ENCODE measurements around the gene CYP2W1. TPM values are rescaled to one million over a fixed set of nuclear protein-coding genes. Genes with fewer than 3 reads are reported as not detected.

The CYP2W1 gene
- total RNA-seq, 1 donor from 2014 or later = not detected

- peaks cover 17% of the 10 kb centered on the region for H3K27me3 Mint-ChIP-seq (ENCODE audit: insufficient read depth, low read depth)
- H3K4me1 Mint-ChIP-seq = no peaks in the 10 kb centered on the region
- H3K4me3 ChIP-seq = no peak overlapping the region
- no peaks in the 10 kb centered on the region for H3K9me3 ChIP-seq (ENCODE audit: low read depth)
- no peaks in the 10 kb centered on the region for H3K79me2 ChIP-seq (ENCODE audit: low read depth)
- no peaks in the 10 kb centered on the region for H4K20me1 ChIP-seq (ENCODE audit: low read depth)
- no peak for TF ChIP-seq EZH2 (IDR thresholded peaks at IDR 0.05)
- no peaks in the 10 kb centered on the region for H3K36me3 Mint-ChIP-seq
- H2AFZ ChIP-seq (replicated peaks) = no peak overlapping the region
- peaks cover 12% of the 10 kb centered on the region for H3K9me3 Mint-ChIP-seq
- no peaks in the 10 kb centered on the region for H3F3A ChIP-seq (ENCODE audit: low read depth)
- no peak overlapping the region for H3K4me3 Mint-ChIP-seq
- no peaks in the 10 kb centered on the region for H3K36me3 ChIP-seq
- DNase-seq (ENCODE audit: low spot score) = no peak
- no peaks in the 10 kb centered on the region for H3K4me1 ChIP-seq
- H3K4me2 ChIP-seq = no peak overlapping the region
- H3K9ac ChIP-seq = no peak overlapping the region
- H3K27ac Mint-ChIP-seq = no peak overlapping the region
- peaks cover 30% of the 10 kb centered on the region for H3K27me3 ChIP-seq
- H3K27ac ChIP-seq = no peak overlapping the region
These were observed 38.2 kb upstream of the CYP2W1 start for GRCh38 chr7:944744-945143.

GRCh38 chr7:945147-945555 lies 37.8 kb upstream of the CYP2W1 start:
- Histone ChIP-seq H3K4me3 (no peak overlapping the region), H3K79me2 (ENCODE audit: low read depth) (no peaks in the 10 kb centered on the region), H3K36me3 (no peaks in the 10 kb centered on the region), H3K4me2 (no peak overlapping the region), H3K9me3 (ENCODE audit: low read depth) (no peaks in the 10 kb centered on the region), H3K27ac (no peak overlapping the region), H3F3A (ENCODE audit: low read depth) (no peaks in the 10 kb centered on the region), H4K20me1 (ENCODE audit: low read depth) (no peaks in the 10 kb centered on the region), H3K4me1 (no peaks in the 10 kb centered on the region), H2AFZ (replicated peaks) (no peak overlapping the region), H3K27me3 (peaks cover 26% of the 10 kb centered on the region), H3K9ac (no peak overlapping the region)
- Mint-ChIP-seq H3K9me3 (peaks cover 8% of the 10 kb centered on the region), H3K27ac (no peak overlapping the region), H3K4me3 (no peak overlapping the region), H3K4me1 (no peaks in the 10 kb centered on the region), H3K36me3 (no peaks in the 10 kb centered on the region), H3K27me3 (ENCODE audit: insufficient read depth, low read depth) (peaks cover 21% of the 10 kb centered on the region)
- TF ChIP-seq EZH2phosphoT487 (IDR thresholded peaks at IDR 0.05) = no peak
- no peak for TF ChIP-seq CTCF (IDR thresholded peaks at IDR 0.05)
- TF ChIP-seq EZH2 (IDR thresholded peaks at IDR 0.05) = no peak
- DNase-seq (ENCODE audit: low spot score) = no peak

- Histone ChIP-seq H2AFZ (replicated peaks) (no peak overlapping the region), H3K9me3 (ENCODE audit: low read depth) (no peaks in the 10 kb centered on the region), H3K9ac (no peak overlapping the region), H3K79me2 (ENCODE audit: low read depth) (no peaks in the 10 kb centered on the region), H3F3A (ENCODE audit: low read depth) (no peaks in the 10 kb centered on the region), H3K4me1 (no peaks in the 10 kb centered on the region), H3K27me3 (peaks cover 21% of the 10 kb centered on the region), H3K4me2 (no peak overlapping the region), H3K27ac (no peak overlapping the region), H4K20me1 (ENCODE audit: low read depth) (no peaks in the 10 kb centered on the region), H3K4me3 (no peak overlapping the region), H3K36me3 (no peaks in the 10 kb centered on the region)
- H3K27ac Mint-ChIP-seq = no peak overlapping the region
- no peak overlapping the region for H3K4me3 Mint-ChIP-seq
- H3K4me1 Mint-ChIP-seq = no peaks in the 10 kb centered on the region
- no peaks in the 10 kb centered on the region for H3K36me3 Mint-ChIP-seq
- TF ChIP-seq EZH2phosphoT487 (IDR thresholded peaks at IDR 0.05) = no peak
- TF ChIP-seq CTCF (IDR thresholded peaks at IDR 0.05) = no peak
- TF ChIP-seq EZH2 (IDR thresholded peaks at IDR 0.05) = no peak
- H3K27me3 Mint-ChIP-seq (ENCODE audit: insufficient read depth, low read depth) = peaks cover 18% of the 10 kb centered on the region
- no peak for DNase-seq (ENCODE audit: low spot score)
- H3K9me3 Mint-ChIP-seq = peaks cover 3% of the 10 kb centered on the region
These were observed 37.3 kb upstream of the CYP2W1 start for GRCh38 chr7:945556-946255.

GRCh38 chr7:946256-946996 lies 36.6 kb upstream of the CYP2W1 start:
- Histone ChIP-seq H3K79me2 (ENCODE audit: low read depth) (no peaks in the 10 kb centered on the region), H3K27ac (no peak overlapping the region), H3K9me3 (ENCODE audit: low read depth) (no peaks in the 10 kb centered on the region), H3K9ac (no peak overlapping the region), H4K20me1 (ENCODE audit: low read depth) (no peaks in the 10 kb centered on the region), H2AFZ (replicated peaks) (no peak overlapping the region), H3K4me1 (no peaks in the 10 kb centered on the region), H3K4me2 (no peak overlapping the region), H3K36me3 (no peaks in the 10 kb centered on the region), H3F3A (ENCODE audit: low read depth) (no peaks in the 10 kb centered on the region), H3K4me3 (no peak overlapping the region), H3K27me3 (peaks cover 15% of the 10 kb centered on the region)
- Mint-ChIP-seq H3K4me1 (no peaks in the 10 kb centered on the region), H3K4me3 (no peak overlapping the region), H3K36me3 (no peaks in the 10 kb centered on the region), H3K27ac (no peak overlapping the region), H3K27me3 (ENCODE audit: insufficient read depth, low read depth) (peaks cover 16% of the 10 kb centered on the region), H3K9me3 (no peaks in the 10 kb centered on the region)
- TF ChIP-seq CTCF (IDR thresholded peaks at IDR 0.05) (no peak), EZH2 (IDR thresholded peaks at IDR 0.05) (no peak), EZH2phosphoT487 (IDR thresholded peaks at IDR 0.05) (no peak)
- DNase-seq (ENCODE audit: low spot score) = no peak
